Amniotic stem cell (primary cell): ENCODE measurements around the gene RIPPLY2.
"Not testable (repeated sequence)": the region's sequence is repeated elsewhere in the genome, so short reads cannot be mapped to it uniquely, and the experiment has no call there.

ENCODE experiments used
- DNase-seq: peaks from one replicate; lab custom pipeline; 2025; lab: John Stamatoyannopoulos, UW

Gene RIPPLY2, protein sequence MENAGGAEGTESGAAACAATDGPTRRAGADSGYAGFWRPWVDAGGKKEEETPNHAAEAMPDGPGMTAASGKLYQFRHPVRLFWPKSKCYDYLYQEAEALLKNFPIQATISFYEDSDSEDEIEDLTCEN

DNA sequence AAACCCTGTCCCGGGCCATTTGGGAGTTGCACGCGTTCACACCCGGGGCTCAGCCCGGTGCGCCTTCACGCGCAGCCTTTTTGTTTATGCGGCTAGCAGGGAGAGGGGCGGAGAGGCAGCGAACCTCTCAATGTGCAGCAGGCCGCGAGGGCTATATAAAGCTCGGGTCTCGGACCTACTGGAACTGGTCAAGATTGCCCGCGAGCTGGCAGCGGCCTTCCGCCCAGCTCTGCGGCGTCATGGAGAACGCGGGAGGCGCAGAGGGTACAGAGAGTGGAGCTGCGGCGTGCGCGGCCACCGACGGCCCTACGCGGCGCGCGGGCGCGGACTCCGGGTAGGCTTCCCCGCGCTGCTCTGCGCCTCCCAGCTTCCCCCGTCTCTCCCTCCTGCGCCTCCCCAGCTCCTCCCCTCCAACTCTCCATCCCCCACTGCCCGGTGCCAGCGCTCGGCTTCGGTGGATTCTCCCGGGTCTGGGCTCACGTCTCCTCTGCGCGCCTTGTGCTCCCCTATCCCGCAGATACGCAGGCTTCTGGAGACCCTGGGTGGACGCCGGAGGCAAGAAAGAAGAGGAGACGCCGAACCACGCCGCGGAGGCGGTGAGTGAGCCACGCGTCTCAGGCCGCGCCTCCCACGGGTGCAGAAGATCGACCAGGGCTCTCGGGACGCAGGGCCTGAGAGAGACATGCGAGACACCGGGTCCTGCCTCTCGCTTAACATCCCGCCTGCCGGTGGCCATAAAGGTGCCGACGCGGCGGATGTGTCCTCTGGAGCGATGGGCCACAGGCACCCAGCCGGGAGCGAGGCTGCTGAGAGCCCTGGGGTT, at the start of gene RIPPLY2:
Gene RIPPLY2, plus strand, starts transcription at position 183 of the 823 bp plus-strand sequence. Its CDS starts 57 bp downstream, at position 240.
- no peak for DNase-seq

DNA sequence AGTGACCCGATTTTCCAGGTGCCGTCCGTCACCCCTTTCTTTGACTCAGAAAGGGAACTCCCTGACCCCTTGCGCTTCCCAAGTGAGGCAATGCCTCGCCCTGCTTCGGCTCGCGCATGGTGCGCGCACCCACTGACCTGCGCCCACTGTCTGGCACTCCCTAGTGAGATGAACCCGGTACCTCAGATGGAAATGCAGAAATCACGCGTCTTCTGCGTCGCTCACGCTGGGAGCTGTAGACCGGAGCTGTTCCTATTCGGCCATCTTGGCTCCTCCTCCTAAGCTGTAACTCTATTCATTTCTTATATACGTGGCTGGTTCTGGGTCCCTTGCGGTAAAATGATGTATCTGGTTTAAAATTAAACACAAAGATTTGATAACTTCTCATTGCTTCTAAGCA, 49.7 kb upstream of the RIPPLY2 start:
- not testable (repeated sequence) for DNase-seq

DNA sequence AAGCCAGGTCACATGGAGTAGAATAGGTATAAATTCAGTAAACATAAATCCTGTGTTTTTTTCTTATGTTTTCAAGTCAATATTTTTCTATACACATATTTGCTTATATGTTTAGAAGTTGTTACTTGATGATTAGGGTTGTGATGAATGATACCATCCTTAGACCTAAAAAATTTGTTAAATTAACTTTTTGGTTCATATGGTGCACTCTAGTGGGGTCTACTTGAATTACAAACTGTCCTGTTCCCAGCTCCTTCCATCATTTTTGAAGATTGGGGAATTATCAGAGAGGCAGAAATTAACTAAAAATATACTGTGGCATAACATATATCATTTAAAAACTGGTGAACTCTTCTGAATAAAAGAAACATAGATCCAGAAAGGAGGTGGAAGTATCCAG, 48.3 kb upstream of the RIPPLY2 start:
- no peak for DNase-seq

DNA sequence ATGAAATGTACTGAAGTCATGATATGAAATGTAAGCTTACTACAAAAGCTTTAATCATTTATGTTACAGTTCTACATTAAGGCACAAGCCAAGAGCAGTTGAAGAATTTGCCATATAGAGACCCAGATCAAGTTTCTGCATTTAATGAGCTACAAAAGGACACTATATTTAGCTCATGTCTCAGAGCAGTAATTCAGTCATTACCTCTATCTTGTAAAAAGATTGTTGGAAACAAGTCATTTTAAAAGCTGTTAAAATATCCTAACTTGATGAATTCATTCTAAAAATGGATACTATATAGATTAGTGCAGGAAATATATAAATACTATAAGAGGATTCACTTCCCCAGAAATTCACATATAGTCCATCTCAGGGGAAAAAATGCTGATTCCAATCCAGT, 45.2 kb upstream of the RIPPLY2 start:
- DNase-seq = no peak

DNA sequence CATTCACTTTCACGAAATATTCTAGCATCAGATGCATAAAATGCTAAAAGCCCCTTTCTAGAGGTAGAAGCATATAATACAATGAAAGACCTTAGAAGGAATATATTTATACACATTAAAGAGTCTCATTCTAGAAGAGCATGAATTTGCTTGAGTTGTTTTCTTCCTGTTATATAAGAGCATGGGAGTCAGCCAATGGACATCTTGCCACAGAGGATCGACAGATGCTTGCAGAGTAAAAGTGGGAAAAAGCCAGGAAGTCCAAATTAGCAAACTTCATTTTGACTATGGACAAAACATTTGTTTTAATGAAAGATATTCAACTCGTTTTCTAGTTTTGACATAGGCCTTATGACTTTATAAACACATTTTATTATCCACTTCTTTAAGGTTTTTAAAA, 44.2 kb upstream of the RIPPLY2 start:
- no peak for DNase-seq

DNA sequence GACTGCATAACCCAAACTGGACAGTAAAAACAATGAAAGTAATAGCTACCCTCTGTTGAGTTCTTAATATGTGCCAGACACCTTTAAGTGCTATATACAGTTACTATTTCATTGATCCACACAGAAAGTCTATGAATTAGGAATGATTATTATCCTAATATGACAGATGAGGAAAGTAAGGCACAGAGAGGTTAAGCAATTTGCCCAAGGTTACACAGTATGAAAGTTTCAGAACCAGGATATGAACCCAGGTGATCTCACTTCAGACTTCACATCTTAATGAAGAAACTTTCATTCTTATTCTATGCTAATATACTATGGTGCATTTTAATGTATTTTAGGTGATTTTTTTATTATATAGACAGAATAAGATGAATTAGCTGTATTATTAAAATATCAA, 40.6 kb upstream of the RIPPLY2 start:
- no peak for DNase-seq

DNA sequence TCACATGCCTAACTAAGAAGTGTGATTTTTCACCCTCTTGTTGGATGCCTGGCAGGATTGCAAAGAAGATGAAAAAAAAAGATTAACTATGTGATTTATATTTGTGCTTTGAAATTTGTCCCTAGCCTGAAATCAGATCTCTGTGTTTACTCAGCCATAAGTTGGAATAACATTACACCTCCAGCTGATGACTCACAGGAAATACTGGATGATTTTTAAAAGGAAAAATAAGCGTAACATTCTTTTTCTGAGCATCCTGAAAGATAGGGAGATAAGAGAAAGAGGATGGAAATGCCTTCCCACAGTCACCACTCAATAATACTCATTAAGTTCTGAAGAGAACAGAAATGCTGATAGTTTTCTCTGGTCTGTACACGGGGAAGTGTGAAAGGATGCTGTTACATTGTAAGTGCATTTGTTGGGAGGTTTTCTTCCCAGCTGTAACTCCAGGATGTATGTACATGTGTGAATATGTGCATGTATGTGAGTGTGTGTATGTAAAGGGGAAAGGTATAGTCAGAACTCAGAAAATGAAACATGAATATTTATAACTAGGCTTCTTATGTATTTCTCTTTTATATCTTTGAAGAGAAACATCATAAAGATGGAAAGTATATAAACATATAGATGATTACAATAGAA, 37.4 kb upstream of the RIPPLY2 start:
- DNase-seq = no peak

DNA sequence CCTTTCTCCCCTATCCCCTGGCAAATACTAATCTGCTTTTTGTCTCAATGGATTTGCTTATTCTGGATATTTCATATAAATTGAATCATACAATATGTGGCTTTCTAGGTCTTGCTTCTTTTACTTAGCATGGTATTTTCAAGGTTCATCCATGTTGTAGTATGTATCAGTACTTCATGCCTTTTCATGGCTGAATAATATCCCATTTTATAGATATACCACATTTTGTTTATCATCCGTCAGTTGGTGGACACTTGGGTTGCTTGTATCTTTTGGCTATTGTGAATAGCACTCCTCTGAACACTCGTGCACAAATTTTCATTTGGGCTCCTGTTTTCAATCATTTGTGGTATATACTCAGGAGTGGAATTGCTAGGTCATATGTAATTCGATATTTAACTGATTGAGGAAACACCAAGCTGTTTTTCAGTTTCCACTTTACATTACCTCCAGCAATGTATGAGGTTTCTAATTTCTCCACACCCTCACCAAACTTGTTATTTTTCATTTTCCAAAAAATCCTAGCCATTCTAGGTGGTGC, 30.5 kb upstream of the RIPPLY2 start:
- no peak for DNase-seq

DNA sequence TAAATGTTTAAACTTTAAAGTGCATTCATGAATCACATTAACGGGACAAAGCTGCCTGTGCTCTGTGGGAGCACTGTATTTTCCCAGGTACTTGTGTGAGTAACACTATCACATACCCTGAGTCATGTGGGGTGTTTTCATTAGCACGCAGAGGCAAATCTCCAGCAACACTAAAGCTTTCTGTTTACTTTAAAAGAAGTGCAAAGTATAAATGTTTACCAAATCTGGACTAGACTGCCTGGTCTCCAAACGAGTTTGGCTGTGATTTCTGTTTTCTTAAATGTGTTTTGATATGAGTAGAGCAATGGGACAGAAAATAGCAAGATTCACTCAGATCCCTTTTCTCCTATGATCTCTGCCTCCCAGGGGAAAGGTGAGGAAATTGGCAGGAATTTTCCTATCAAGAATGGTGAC, 28.8 kb upstream of the RIPPLY2 start:
- no peak for DNase-seq

DNA sequence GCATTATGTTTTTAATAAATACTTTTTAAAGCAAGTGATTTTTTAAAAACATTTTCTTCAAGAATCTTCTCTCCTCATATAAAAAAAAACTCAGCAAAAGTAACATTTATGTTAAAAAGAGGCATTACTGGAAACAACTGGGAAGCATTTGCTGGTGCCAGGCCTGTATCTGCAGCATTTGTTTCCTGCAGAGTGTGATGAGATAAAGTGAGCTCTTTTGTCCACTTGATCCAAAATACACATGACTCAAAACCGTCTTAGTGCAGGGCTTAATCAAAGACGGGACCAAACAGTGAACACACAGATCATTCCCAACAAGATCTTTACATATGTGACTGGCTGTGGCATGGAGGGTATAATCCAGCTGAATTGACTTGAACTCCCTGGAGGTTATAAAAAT, 28.3 kb upstream of the RIPPLY2 start:
- no peak for DNase-seq

DNA sequence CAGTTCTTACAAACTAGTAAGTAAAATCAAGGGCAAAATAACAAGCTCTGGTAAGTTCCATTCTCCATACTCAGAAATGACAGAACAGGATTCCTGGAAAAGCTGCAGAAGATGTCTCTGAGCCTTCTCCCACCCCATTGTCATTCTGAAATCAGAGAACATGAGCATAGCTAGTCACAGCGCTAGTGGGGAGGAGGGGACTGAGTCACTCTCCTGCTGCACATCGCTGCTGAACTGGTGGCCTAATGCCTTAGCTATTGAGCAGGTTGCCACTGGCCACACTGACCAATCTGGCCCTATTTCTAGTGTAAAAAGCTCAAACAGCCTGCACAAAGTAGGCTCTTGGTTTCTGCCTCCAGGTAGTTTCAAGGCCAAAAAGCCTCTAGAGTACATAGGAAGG, 26.1 kb upstream of the RIPPLY2 start:
- no peak for DNase-seq

DNA sequence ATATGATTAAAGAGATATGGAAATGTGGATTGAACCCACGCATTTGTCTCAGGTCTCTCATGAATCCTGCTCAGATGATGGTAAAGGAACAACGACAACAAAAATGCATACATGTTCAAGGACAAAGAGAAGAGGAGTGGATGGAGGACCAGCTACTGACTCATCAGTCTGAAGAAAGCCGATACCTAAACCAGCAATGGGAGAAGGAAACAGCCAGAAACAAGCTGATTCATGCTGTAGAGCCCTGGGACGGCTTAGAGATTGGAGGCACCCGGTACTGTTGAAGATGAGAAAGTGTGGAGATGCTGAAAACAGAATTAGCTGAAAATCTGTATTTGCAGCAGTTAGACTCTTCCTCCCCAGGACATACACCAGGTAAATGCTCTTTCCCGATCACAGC, 14.4 kb upstream of the RIPPLY2 start:
- DNase-seq = no peak

DNA sequence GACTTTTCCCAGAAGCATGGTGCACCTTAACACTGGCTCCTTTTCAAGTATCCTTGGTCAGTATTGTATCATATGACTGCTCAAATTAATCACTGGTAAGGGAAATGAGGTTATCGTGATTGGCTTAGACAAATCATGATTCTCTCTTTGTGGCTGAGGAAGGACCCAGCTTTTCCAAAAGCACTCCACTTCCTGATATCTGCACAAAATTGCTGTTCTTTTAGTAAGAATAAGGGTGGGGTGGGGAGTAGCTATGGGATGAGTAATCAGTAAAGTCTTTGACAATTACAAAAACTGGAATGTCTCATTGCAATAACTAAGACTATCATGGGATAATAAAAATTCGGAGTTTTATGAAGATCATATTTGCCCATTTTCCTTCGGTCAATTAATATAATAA, 9.0 kb upstream of the RIPPLY2 start:
- no peak for DNase-seq

DNA sequence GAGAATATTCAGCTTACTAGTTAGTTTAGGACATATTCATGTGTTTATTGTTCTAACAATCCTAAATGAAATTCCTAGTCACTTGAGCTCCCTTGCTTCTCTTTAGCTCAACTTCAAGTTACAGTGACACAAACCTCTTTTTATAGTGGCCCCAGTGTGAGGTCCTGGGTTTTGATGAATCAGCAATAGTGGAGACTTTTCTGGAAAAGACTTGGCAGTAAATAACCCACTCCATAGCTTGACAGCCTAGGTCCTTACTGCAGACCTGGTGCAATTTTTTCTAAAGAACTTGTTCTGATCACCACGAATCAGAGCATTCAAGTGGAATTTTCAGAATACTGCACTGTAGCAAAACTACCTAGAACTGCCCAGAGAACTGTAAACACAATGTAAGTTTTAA, 6.9 kb upstream of the RIPPLY2 start:
- no peak for DNase-seq

DNA sequence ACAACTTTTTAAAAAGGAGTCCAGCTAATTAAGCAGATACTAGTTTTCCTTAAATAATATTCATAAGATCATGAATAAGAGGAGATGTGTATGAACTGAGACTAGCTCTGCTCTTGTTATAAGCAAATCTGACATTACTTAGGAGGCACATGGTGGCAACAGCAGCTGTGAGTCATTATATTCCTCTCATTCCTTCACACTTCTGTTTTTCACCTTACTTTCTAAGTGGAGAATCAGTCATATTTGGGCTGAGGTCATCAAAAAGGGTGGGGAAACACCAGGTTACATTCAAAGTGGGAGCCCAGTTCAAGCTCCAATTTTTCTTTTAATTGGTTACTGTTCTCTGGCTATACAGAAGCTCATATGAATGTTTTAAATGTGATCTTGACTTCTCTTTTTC, 6.0 kb upstream of the RIPPLY2 start:
- DNase-seq = no peak

DNA sequence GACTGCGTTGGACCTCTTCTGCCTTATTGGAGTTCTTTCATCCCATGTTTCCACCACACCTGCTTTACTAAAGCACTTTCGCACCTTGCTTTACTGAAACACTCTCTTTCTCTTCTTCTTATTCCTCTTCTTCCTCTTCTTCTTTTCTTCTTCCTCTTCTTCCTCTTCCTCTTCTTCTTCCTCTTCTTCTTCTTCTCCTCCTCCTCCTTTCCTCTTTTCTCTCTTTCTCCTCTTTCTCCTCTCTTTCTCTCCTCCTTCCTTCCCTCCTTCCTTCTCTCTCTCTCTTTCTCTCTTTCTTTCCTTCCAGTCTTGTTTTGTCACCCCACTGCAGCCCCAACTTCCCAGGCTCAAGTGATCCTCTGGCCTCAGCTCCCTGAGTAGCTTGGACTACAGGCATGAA, 4.0 kb upstream of the RIPPLY2 start:
- DNase-seq = no peak

DNA sequence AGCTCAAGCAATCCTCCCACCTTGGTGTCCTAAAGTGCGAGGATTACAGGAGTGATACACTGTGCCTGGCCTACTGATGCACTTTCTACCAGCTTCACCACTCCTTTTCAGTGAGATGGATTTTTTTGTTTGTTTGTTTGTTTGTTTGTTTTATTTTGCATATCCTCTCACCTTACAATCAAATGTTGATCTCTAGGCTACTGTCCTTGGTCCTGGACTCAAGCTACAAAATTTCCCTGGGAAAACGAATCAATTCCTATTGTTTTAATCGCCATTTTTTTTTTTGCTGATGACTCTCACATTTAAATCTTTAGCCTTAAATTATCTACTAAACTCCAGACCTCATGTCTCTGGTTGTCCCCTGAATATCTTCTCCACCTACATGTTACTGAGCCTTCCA, 3.5 kb upstream of the RIPPLY2 start:
- no peak for DNase-seq

DNA sequence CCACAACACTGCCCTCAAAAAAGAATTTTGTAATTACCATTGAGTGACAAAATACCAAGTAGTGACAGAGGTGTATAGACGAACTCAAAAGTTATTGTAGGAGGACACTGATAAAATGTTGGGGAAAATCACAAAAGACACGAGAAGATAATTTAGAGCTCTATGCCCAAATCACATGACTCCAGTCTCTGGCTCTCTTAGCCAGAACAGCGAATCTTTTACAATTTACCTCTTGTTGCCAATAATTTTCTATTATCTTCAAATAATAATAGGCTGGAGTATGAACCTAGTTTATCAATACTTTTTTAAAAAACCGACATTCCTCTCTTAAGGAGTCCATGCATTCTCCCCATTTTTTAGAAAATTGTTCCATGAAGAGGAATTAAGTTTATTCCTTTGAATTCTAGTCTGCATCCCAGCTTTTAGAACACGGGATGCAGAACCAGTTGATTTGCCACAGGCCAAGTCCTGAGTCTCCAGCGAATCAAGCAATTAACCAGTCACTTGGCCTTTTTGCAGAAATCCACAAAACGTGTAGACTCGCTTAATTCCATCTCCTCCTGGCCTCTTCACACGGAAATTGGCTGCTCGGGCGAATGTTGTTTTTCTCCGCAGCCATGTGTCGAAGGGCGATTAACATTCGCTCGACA, 507 bp upstream of the RIPPLY2 start:
- no peak for DNase-seq

DNA sequence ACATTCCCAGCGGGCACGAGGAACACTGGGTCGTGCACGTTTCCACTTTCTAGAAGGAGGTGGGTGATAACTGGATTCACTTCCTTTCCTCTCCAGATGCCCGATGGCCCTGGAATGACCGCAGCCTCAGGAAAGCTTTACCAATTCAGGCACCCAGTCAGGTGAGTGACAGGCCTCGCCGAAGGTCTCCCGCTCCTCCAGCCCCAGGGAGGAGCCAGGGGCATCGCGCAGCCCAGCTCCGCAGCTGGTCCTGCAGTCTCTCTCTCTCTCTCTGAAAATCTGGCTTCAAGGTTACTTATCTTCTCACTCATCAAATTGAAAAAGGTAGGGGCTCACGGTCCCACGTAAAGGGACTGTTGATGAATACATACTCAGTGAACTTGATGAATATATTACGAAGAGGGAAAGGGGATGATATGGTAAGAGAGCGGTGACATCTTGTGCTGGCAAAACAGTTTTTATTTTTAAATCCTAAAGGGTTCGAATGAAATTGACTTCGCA, 891 bp downstream of the RIPPLY2 start:
- DNase-seq = no peak

DNA sequence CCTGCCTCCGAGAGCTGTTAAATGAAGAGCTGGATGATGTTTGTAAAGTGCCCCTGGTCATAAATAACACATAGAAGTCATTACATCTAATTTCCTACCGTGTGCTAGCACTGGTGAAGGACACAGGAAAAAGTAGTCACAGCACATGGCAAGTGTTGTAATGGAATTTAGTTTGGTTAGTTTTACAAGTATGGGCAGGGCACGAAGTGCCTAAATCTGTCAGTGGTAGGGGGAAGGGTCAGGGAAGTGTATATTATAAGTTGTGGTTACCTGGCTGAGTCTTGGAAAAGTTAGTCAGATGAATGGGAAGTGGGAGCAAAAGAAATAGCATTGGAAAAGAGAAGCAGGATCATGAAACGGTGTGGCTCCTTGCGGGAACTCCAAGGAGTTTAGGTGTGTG, 1.6 kb downstream of the RIPPLY2 start:
- DNase-seq = no peak

DNA sequence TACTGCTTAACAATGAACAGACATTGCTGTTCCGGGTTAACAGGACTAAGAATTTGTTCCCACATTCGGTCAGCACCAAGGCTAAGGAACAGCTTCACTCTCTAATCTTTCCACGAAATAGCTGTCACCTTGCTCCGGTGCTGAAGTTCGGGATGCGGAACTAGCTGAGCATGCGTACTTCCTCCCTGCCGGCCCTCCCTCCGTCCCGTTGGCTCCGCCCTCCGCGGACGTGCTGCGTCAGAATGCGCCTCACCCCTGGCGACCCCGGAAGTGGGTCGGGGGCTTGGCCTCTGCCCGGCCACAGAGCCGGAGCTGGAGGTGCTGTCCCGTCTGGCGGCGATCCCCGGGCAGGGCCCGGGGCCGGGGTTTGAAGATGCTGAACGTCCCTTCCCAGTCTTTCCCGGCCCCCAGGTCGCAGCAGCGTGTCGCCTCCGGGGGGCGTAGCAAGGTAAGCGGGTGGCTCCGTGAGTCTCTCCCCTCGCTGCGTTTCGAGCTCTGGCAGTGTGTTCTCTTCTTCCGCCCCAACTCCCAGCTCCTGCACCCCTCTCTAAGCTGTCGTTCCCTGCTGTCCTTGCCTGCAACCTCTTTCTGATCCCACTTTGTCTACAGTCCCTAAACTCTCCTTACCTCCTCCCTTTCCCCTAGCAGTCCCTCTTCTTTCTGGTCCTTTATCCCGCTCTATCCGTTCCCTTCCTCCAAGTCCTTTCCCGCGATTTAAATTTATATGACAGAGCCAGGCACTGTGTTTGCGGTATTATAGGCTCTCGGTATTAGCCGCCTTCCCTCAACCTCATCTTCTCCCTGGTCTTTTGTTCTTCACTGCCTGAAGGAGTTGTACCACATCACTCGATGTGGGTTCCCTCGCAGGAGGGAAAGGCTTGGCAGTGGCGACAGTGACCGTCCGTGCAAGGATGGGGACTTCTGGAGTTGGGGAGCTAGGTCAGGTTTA, 6.5 kb downstream of the RIPPLY2 start, which contains the start of gene CYB5R4:
Gene CYB5R4, plus strand, starts transcription at position 280 of the 949 bp plus-strand sequence. Its CDS starts 94 bp downstream, at position 374.
- peak; percentile 86 for DNase-seq
